SK-N-SH treated with all-trans-retinoic acid at 6 μM for 48 hours (cell line): ENCODE data around the gene VTI1A.

Source experiments
- BACH2 ChIP-seq: fragments of 250-450 bp; sonication (Bioruptor Pico); IDR thresholded peaks from 2 replicates; pipeline ENCODE4 v1.9.0; 2021; ENCODE audit warnings: mild to moderate bottlenecking, borderline replicate concordance
- CREB5 ChIP-seq: fragments of 250-450 bp; sonication (Bioruptor Pico); IDR thresholded peaks from 2 replicates; pipeline ENCODE4 v1.5.1; 2020; ENCODE audit warnings: low read depth, mild to moderate bottlenecking, moderate library complexity
- CSRNP3 ChIP-seq: fragments of 250-450 bp; sonication (Bioruptor Pico); IDR thresholded peaks from 2 replicates; pipeline ENCODE4 v1.5.1; 2021; ENCODE audit warnings: mild to moderate bottlenecking, moderate library complexity
- ESRRG ChIP-seq: fragments of 250-450 bp; sonication (Bioruptor Pico); IDR thresholded peaks from 2 replicates; pipeline ENCODE4 v1.6.1; 2021; ENCODE audit warnings: mild to moderate bottlenecking
- PATZ1 ChIP-seq: fragments of 250-450 bp; sonication (Bioruptor Pico); IDR thresholded peaks from 2 replicates; pipeline ENCODE4 v1.8.0; 2020; ENCODE audit warnings: mild to moderate bottlenecking, moderate library complexity, borderline replicate concordance
- POU6F1 ChIP-seq: fragments of 250-450 bp; sonication (Bioruptor Pico); IDR thresholded peaks from 2 replicates; pipeline ENCODE4 v1.8.0; 2021; ENCODE audit warnings: low read depth, mild to moderate bottlenecking, moderate library complexity, borderline replicate concordance
- TCF4 ChIP-seq: fragments of 250-450 bp; sonication (Bioruptor Pico); IDR thresholded peaks from 2 replicates; pipeline ENCODE4 v1.8.0; 2021; ENCODE audit warnings: mild to moderate bottlenecking, moderate library complexity, borderline replicate concordance
- TSHZ2 ChIP-seq: fragments of 250-450 bp; sonication (Bioruptor Pico); IDR thresholded peaks from 2 replicates; pipeline ENCODE4 v1.5.0; 2020; ENCODE audit warnings: mild to moderate bottlenecking, moderate library complexity
- ZFP30 ChIP-seq: fragments of 450-650 bp; formaldehyde crosslinking; IDR thresholded peaks from 2 replicates; pipeline ENCODE4 v1.5.0; 2022; ENCODE audit warnings: mild to moderate bottlenecking, moderate library complexity
- ZNF70 ChIP-seq: fragments of 450-650 bp; formaldehyde crosslinking; IDR thresholded peaks from 2 replicates; pipeline ENCODE4 v1.5.0; 2020; ENCODE audit warnings: mild to moderate bottlenecking, moderate library complexity
- ZNF8 ChIP-seq: fragments of 450-650 bp; formaldehyde crosslinking; IDR thresholded peaks from 2 replicates; pipeline ENCODE4 v1.5.0; 2020; ENCODE audit warnings: mild to moderate bottlenecking, moderate library complexity

- TF ChIP-seq POU6F1 (CRISPR knock-in tag), result no peak
- no peak for TF ChIP-seq ESRRG (CRISPR knock-in tag)
- no peak for TF ChIP-seq ZNF70 (CRISPR knock-in tag)
- TF ChIP-seq TCF4 (CRISPR knock-in tag), result no peak
- TF ChIP-seq PATZ1 (CRISPR knock-in tag), result no peak
- TF ChIP-seq CSRNP3 (CRISPR knock-in tag), result no peak
- TF ChIP-seq TSHZ2 (CRISPR knock-in tag), result no peak
- no peak for TF ChIP-seq BACH2 (CRISPR knock-in tag)
- no peak for TF ChIP-seq ZNF8 (CRISPR knock-in tag)
- no peak for TF ChIP-seq CREB5 (CRISPR knock-in tag)
- no peak for TF ChIP-seq ZFP30 (CRISPR knock-in tag)
Observed at GRCh38 chr10:112791447-112791846, 344.4 kb downstream of the VTI1A start.
